Esophagus muscularis mucosa (tissue), 4 donors: ENCODE measurements around the gene SEMA6A. TPM values are rescaled to one million over a fixed set of nuclear protein-coding genes. Genes with fewer than 3 reads are reported as not detected.

Source experiments
- DNase-seq: peaks from one replicate; pipeline ENCODE4 v3.0.0-alpha.2; 2017; ENCODE audit errors: extremely low spot score
- H3K27ac ChIP-seq, 4 donors: fragments of 200-600 bp; sonication (generic); replicated peaks in 1 of 4; 1 replicate in 3 of 4; 2 replicates in 1 of 4; pipeline ENCODE4 v1.5.1; 2016 to 2019; ENCODE audit warnings: mild to moderate bottlenecking in 1 of 4
- H3K27me3 ChIP-seq, 4 donors: fragments of 200-600 bp; sonication (generic); one replicate each; pipeline versions ENCODE4 v1.5.1 to v1.6.0; 2016 to 2019
- H3K36me3 ChIP-seq, 4 donors: fragments of 200-600 bp; sonication (generic); one replicate each; pipeline ENCODE4 v1.5.1; 2016 to 2019
- H3K4me1 ChIP-seq, 4 donors: fragments of 200-600 bp; sonication (generic); one replicate each; pipeline ENCODE4 v1.5.1; 2016 to 2019
- H3K4me3 ChIP-seq, 4 donors: fragments of 200-600 bp; sonication (generic); 1 replicate in 2 of 4; 2 replicates in 2 of 4; pipeline ENCODE4 v1.5.1; 2016 to 2019; ENCODE audit warnings: mild to moderate bottlenecking in 4 of 4, moderate library complexity in 1 of 4
- H3K9me3 ChIP-seq, 4 donors: fragments of 200-600 bp; sonication (generic); 1 replicate in 3 of 4; 2 replicates in 1 of 4; pipeline ENCODE4 v1.5.1; 2016 to 2019
- CTCF ChIP-seq, 3 experiments: fragments of 200-600 bp in 2 of 3; fragments of 450-650 bp in 1 of 3; sonication (generic) in 2 of 3; IDR thresholded peaks; one replicate each; pipeline ENCODE4 v1.5.1; 2017 to 2019; ENCODE audit warnings: antibody characterized with exemption in 3 of 3, mild to moderate bottlenecking in 2 of 3, moderate library complexity in 1 of 3
- EP300 ChIP-seq: sonication (generic); formaldehyde crosslinking; IDR thresholded peaks from one replicate; pipeline ENCODE4 v1.6.1; 2017; ENCODE audit warnings: antibody characterized with exemption
- POLR2A ChIP-seq: fragments of 450-650 bp; IDR thresholded peaks from one replicate; pipeline ENCODE4 v1.6.1; 2017; ENCODE audit warnings: antibody characterized with exemption, moderate library complexity, mild to moderate bottlenecking, low read depth
- POLR2AphosphoS5 ChIP-seq, 2 donors: sonication (generic); formaldehyde crosslinking; IDR thresholded peaks; one replicate each; pipeline ENCODE4 v1.6.1; 2017; ENCODE audit warnings: antibody characterized with exemption in 2 of 2
- WGBS: methylation state at CpG from one replicate; pipeline ENCODE4 v1.1.5; 2018; 5-methylcytosine and 5-hydroxymethylcytosine counted together
- intact Hi-C: fragments of 100-400 bp; cut with DNase I; formaldehyde crosslinking; loops from one replicate; pipeline ENCODE4 v1.15.1; 2023
- total RNA-seq, 4 donors: library from RNA; depleted of rRNA; stranded (reverse); fragments of >200 nt; gene quantifications; one replicate each; pipeline versions ENCODE4 v1.1.0 to v1.2.1, GENCODE V29; 2016

Gene SEMA6A
- total RNA-seq, 4 donors from 2014 or later = 10.9 to 20.9 (median 14.3) TPM

GRCh38 chr5:116514421-116514970 lies 60.1 kb downstream of the SEMA6A start:
- H3K27me3 ChIP-seq = no peaks in the 10 kb centered on the region
- no peaks in the 10 kb centered on the region for H3K9me3 ChIP-seq
- H3K4me3 ChIP-seq = no peak overlapping the region
- intact Hi-C loops = no loop called here
- TF ChIP-seq POLR2AphosphoS5 (IDR thresholded peaks at IDR 0.05) = no peak
- TF ChIP-seq EP300 = no peak
- TF ChIP-seq CTCF (IDR thresholded peaks at IDR 0.05) = no peak
- no peak for TF ChIP-seq POLR2A
- H3K36me3 ChIP-seq = no peaks in the 10 kb centered on the region
- no peak overlapping the region for H3K27ac ChIP-seq
- WGBS = 69% methylated on average over 2 of the region's 2 CpGs
- DNase-seq = no peak
- peaks cover 10 to 38% (median 24%) of the 10 kb centered on the region in 4 donors for H3K4me1 ChIP-seq

- no peak for TF ChIP-seq CTCF (IDR thresholded peaks at IDR 0.05)
- intact Hi-C loops = no loop called here
- Histone ChIP-seq H3K9me3 (no peaks in the 10 kb centered on the region), H3K4me3 (no peak overlapping the region), H3K27ac (no peak overlapping the region), H3K27me3 (no peaks in the 10 kb centered on the region), H3K4me1 (peaks cover 0 to 46% (median 36%) of the 10 kb centered on the region in 4 donors), H3K36me3 (no peaks in the 10 kb centered on the region)
- 31% methylated on average over 1 of the region's 1 CpG for WGBS
- peak; percentile 17 for DNase-seq
Observed at GRCh38 chr5:116510517-116510916, 64.1 kb downstream of the SEMA6A start.

- WGBS = 87% methylated on average over 6 of the region's 6 CpGs
Observed at GRCh38 chr5:116509483-116510244, 65.0 kb downstream of the SEMA6A start.

GRCh38 chr5:116508835-116509234 lies 65.8 kb downstream of the SEMA6A start:
- H3K27ac ChIP-seq = no peak overlapping the region
- intact Hi-C loops = no loop called here
- H3K36me3 ChIP-seq = no peaks in the 10 kb centered on the region
- DNase-seq = peak; percentile 29
- no peak overlapping the region for H3K4me3 ChIP-seq
- no peaks in the 10 kb centered on the region for H3K27me3 ChIP-seq
- H3K4me1 ChIP-seq = peaks cover 0 to 34% (median 23%) of the 10 kb centered on the region in 4 donors
- H3K9me3 ChIP-seq = no peaks in the 10 kb centered on the region
- 95% methylated on average over 6 of the region's 6 CpGs for WGBS
- TF ChIP-seq POLR2AphosphoS5 (IDR thresholded peaks at IDR 0.05) = no peak
- TF ChIP-seq CTCF (IDR thresholded peaks at IDR 0.05) = no peak
- TF ChIP-seq POLR2A = no peak
- no peak for TF ChIP-seq EP300

More at GRCh38 chr5:116509483-116510244, 65.0 kb downstream of the SEMA6A start:
- Histone ChIP-seq H3K4me3 (no peak overlapping the region), H3K27me3 (no peaks in the 10 kb centered on the region), H3K9me3 (no peaks in the 10 kb centered on the region), H3K27ac (no peak overlapping the region), H3K4me1 (peaks cover 0 to 38% (median 28%) of the 10 kb centered on the region in 4 donors), H3K36me3 (no peaks in the 10 kb centered on the region)
- peak; percentile 60 for DNase-seq
- TF ChIP-seq EP300 (no peak), POLR2A (no peak), CTCF (IDR thresholded peaks at IDR 0.05) (no peak), POLR2AphosphoS5 (IDR thresholded peaks at IDR 0.05) (no peak)
- intact Hi-C loops = no loop called here
